Nephron (organoid): ENCODE measurements around the gene DUSP16.

Source experiments
- H3K27ac Mint-ChIP-seq, 3 experiments: 2 replicates each; pipeline ENCODE4 v1.8.0; 2020; ENCODE audit warnings: mixed read lengths in 3 of 3, mild to moderate bottlenecking in 2 of 3, moderate library complexity in 1 of 3
- H3K27me3 Mint-ChIP-seq: 2 replicates; pipeline ENCODE4 v1.8.0; 2021; ENCODE audit warnings: low read depth, mild to moderate bottlenecking, moderate library complexity, mixed read lengths
- H3K36me3 Mint-ChIP-seq: 2 replicates; pipeline ENCODE4 v1.8.0; 2020; ENCODE audit warnings: low read depth, mixed read lengths
- H3K4me1 Mint-ChIP-seq: 2 replicates; pipeline ENCODE4 v1.8.0; 2020; ENCODE audit warnings: mixed read lengths
- H3K4me3 Mint-ChIP-seq, 3 experiments: 2 replicates each; pipeline ENCODE4 v1.8.0; 2020; ENCODE audit warnings: mild to moderate bottlenecking in 3 of 3, mixed read lengths in 3 of 3, moderate library complexity in 2 of 3
- H3K9me3 Mint-ChIP-seq: 2 replicates; pipeline ENCODE4 v1.8.0; 2020; ENCODE audit warnings: mixed read lengths
- CTCF ChIP-seq, 3 experiments: fragments of 200-600 bp; sonication (generic); IDR thresholded peaks; one replicate each; pipeline ENCODE4 v1.5.0; 2021; ENCODE audit warnings: antibody characterized with exemption in 3 of 3; ENCODE audit not compliant: unreplicated experiment in 3 of 3

Gene DUSP16

DNA sequence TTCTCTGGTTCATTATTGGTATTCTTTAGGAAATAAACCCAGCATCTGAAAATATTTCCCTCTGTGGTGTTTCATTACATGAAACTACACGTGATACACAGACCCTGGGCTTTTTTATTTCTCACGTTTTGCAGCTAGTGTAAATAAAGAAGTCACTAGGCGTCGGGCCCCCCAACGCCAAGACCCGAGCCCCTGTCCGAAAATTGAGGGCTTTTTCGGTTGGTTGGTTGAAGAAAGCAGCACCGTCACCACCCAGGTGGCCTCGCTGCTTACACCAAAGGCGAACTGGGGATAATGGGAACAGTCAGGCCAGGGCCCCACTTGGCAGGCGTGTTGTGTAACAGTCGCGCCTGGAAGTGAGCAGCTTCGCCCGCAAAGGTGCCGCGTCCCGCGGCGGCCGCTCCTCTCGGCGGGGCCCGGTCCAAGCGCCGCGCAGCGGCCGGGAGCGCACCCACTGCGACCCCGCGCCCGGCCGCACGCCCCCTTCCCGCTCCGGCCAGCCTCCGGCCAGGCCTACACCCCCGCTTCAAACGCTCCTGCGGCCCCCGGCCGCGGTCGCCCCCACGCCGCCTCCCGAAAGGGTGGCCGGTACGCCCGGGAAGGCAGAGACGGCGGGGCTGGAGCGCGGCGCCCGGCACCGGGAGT lies 1.2 kb downstream of the DUSP16 start:
- peaks cover 23% of the 10 kb centered on the region for H3K4me1 Mint-ChIP-seq

GRCh38 chr12:12560587-12561370 lies 1.9 kb downstream of the DUSP16 start:
- peak overlapping the region; percentile 83 to 88 (median 86) for H3K4me3 Mint-ChIP-seq
- H3K4me1 Mint-ChIP-seq: peaks cover 23% of the 10 kb centered on the region
- peaks cover 9% of the 10 kb centered on the region for H3K9me3 Mint-ChIP-seq
- H3K27me3 Mint-ChIP-seq: no peaks in the 10 kb centered on the region
- H3K36me3 Mint-ChIP-seq: peaks cover 11% of the 10 kb centered on the region
- peak overlapping the region; percentile 57 to 84 (median 63) for H3K27ac Mint-ChIP-seq
- no peak for TF ChIP-seq CTCF (IDR thresholded peaks at IDR 0.05; ENCODE audit: unreplicated experiment in 3 of 3)

More for the DNA sequence above, 1.2 kb downstream of the DUSP16 start:
- Mint-ChIP-seq H3K27me3 (no peaks in the 10 kb centered on the region), H3K36me3 (peaks cover 11% of the 10 kb centered on the region), H3K27ac (peak overlapping the region; percentile 57 to 84 (median 63)), H3K9me3 (peaks cover 9% of the 10 kb centered on the region), H3K4me3 (peak overlapping the region; percentile 86 to 88 (median 87))
- no peak for TF ChIP-seq CTCF (IDR thresholded peaks at IDR 0.05; ENCODE audit: unreplicated experiment in 3 of 3)

DNA sequence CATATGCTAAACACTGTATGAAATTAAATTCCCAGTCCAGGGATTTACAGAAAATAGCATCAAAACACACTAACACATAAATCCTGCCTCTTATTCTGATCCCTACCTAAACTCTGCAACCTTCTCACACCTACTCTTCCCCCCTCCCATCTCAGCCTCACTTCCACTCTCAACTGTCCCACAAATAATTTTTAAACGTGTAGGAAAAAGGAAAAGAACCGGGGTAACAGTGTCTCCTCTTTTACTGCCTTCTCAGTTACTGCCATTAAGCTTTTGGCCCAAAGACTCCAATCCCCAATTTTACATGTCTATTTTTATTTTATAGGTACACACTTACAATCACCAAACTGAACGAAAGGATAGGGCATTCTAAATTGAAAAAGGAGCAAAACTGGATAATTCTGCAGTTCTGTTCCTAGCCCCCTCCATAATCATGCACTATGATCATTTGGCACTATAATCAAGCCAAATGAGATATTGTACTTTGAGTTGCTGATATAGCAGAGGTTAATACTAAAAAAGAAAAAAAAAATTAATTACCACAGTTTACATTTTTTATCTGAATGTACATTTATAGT lies 2.9 kb downstream of the DUSP16 start:
- H3K27me3 Mint-ChIP-seq: no peaks in the 10 kb centered on the region
- peaks cover 23% of the 10 kb centered on the region for H3K4me1 Mint-ChIP-seq
- peak overlapping the region; percentile 26 to 40 (median 37) for H3K4me3 Mint-ChIP-seq
- peaks cover 6% of the 10 kb centered on the region for H3K9me3 Mint-ChIP-seq
- peak overlapping the region in 2 of 3 experiments; percentile 2 to 8 for H3K27ac Mint-ChIP-seq
- H3K36me3 Mint-ChIP-seq: peaks cover 9% of the 10 kb centered on the region
- TF ChIP-seq CTCF (IDR thresholded peaks at IDR 0.05; ENCODE audit: unreplicated experiment in 3 of 3): no peak

DNA sequence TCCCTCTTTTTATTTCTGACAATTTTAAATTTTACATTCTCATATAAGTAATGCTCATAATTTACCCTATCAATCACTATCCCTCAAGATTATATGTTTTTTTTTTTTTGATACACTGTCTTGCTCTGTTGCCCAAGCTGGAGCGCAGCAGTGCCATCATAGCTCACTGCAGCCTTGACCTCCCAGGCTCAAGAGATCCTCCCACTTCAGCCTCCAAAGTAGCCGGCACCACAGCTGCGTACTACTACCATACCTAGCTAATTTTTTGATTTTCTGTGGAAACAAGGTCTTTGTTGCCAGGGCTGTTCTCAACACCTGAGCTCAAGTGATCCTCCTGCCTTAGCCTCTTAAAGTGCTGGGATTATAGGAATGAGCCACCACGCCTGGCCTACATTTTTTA lies 4.4 kb downstream of the DUSP16 start:
- TF ChIP-seq CTCF (IDR thresholded peaks at IDR 0.05; ENCODE audit: unreplicated experiment in 3 of 3): no peak
- Mint-ChIP-seq H3K36me3 (peaks cover 14% of the 10 kb centered on the region), H3K9me3 (no peaks in the 10 kb centered on the region), H3K4me1 (peaks cover 22% of the 10 kb centered on the region), H3K27me3 (no peaks in the 10 kb centered on the region), H3K4me3 (no peak overlapping the region), H3K27ac (no peak overlapping the region)

- Mint-ChIP-seq H3K27ac (no peak overlapping the region), H3K27me3 (no peaks in the 10 kb centered on the region), H3K4me1 (peaks cover 18% of the 10 kb centered on the region), H3K36me3 (peaks cover 14% of the 10 kb centered on the region), H3K9me3 (no peaks in the 10 kb centered on the region), H3K4me3 (no peak overlapping the region)
- TF ChIP-seq CTCF (IDR thresholded peaks at IDR 0.05; ENCODE audit: unreplicated experiment in 3 of 3): no peak
These were observed 4.9 kb downstream of the DUSP16 start for GRCh38 chr12:12557733-12558132.
